Measurements from ENCODE around the gene ZEB1. TPM values are rescaled to one million over a fixed set of nuclear protein-coding genes. Genes with fewer than 3 reads are reported as not detected.
"Not testable (repeated sequence)": the region's sequence is repeated elsewhere in the genome, so short reads cannot be mapped to it uniquely, and the experiment has no call there.

ZEB1 gene
- total and polyA plus RNA-seq, 4 donors = 36.8 to 214 (median 153) TPM

DNA sequence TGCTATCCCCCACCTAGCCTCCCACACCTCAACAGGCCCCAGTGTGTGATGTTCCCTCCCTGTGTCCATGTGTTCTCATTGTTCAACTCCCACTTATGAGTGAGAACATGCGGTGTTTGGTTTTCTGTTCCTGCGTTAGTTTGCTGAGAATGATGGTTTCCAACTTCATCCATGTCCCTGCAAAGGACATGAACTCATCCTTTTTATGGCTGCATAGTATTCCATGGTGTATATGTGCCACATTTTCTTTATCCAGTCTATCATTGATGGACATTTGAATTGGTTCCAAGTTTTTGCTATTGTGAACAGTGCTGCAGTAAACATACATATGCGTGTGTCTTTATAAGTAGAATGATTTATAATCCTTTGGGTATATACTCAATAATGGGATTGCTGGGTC is 86.8 kb downstream of the ZEB1 start:
- 86 to 98% methylated on average over 3 of the region's 3 CpGs for WGBS, 2 donors

DNA sequence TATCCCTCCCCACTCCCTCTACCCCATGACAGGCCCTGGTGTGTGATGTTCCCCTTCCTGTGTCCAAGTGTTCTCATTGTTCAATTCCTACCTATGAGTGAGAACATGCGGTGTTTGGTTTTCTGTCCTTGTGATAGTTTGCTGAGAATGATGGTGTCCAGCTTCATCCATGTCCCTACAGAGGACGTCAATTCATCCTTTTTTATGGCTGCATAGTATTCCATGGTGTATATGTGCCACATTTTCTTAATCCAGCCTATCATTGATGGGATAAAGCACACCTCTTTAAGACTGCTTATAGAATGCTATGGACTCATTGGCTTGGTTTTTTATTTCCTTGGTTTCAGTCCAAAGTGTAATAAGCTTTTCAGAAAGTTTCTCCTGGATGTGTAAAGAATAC is 93.4 kb downstream of the ZEB1 start:
- H3K27me3 ChIP-seq (ENCODE audit: control insufficient read depth in 1 of 2, insufficient read depth in 2 of 2, low read length in 1 of 2); H3K27ac ChIP-seq (ENCODE audit: low read depth in 1 of 2, low read length in 2 of 2); intact Hi-C loops (cut with DNase I); ATAC-seq (ENCODE audit: low FRiP score); H3K36me3 ChIP-seq (ENCODE audit: control insufficient read depth in 1 of 2, insufficient read depth in 2 of 2, low read length in 1 of 2); DNase-seq; H3K9me3 ChIP-seq (ENCODE audit: control insufficient read depth, low read length); H3K4me3 ChIP-seq (ENCODE audit: low read length in 2 of 2); H3K4me1 ChIP-seq (ENCODE audit: control insufficient read depth in 1 of 2, insufficient read depth in 2 of 2, low read length in 2 of 2): not testable (repeated sequence)
- WGBS, 2 donors = 94 to 96% methylated on average over 2 of the region's 2 CpGs

More for the DNA sequence above, 86.8 kb downstream of the ZEB1 start:
- H3K4me3 ChIP-seq (ENCODE audit: low read length in 2 of 2); H3K27me3 ChIP-seq (ENCODE audit: control insufficient read depth in 1 of 2, insufficient read depth in 2 of 2, low read length in 1 of 2); ATAC-seq (ENCODE audit: low FRiP score); intact Hi-C loops (cut with DNase I); H3K36me3 ChIP-seq (ENCODE audit: control insufficient read depth in 1 of 2, insufficient read depth in 2 of 2, low read length in 1 of 2); DNase-seq; H3K4me1 ChIP-seq (ENCODE audit: control insufficient read depth in 1 of 2, insufficient read depth in 2 of 2, low read length in 2 of 2); H3K27ac ChIP-seq (ENCODE audit: low read depth in 1 of 2, low read length in 2 of 2); H3K9me3 ChIP-seq (ENCODE audit: control insufficient read depth, low read length): not testable (repeated sequence)

DNA sequence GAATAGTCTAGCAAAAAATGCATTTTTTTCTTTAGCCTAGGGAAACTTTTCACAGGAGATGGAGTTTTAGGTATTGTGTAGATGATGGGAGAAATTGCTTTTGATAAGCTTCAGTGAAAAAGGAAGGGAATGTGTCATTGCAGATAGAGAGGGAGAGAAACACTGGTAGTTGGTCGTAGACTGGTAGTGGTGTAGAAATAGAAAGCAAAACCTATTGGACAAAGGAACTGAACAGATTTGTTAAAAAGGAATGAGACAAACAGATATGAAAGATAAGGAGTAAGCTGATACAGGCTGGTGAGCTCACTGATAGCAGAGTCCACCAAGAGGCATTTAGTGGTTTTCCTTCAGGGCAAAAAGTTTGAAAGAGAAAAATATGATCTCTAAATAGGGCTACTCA is 94.3 kb downstream of the ZEB1 start:
- intact Hi-C loops (cut with DNase I) = no loop called here

DNA sequence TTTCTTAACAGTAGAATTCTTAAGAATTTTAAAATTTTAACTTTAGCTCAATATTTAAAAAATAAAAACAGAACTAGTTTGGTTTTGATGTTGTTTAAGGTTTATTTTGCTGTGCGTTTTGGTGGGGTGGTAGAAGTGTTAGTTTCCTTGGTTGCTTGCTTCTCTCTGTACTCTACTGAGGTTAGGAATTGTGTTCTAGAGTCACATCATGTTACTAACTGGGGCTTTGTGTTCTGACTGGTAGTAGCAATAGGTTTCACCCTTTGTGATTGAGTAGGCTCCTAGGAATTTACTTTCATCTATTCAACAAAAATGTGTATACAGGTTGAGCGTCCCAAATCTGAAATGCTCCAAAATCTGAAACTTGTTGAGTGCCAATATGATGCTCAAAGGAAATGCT is 99.5 kb downstream of the ZEB1 start:
- H3K4me3 ChIP-seq (ENCODE audit: low read length in 2 of 2) = no peak overlapping the region
- no peak overlapping the region for H3K27ac ChIP-seq (ENCODE audit: low read depth in 1 of 2, low read length in 2 of 2)
- H3K27me3 ChIP-seq (ENCODE audit: control insufficient read depth in 1 of 2, insufficient read depth in 2 of 2, low read length in 1 of 2) = no peaks in the 10 kb centered on the region
- H3K9me3 ChIP-seq (ENCODE audit: control insufficient read depth, low read length) = no peaks in the 10 kb centered on the region
- H3K36me3 ChIP-seq (ENCODE audit: control insufficient read depth in 1 of 2, insufficient read depth in 2 of 2, low read length in 1 of 2) = no peaks in the 10 kb centered on the region
- 87 to 89% methylated on average over 2 of the region's 2 CpGs for WGBS, 2 donors
- DNase-seq = no peak
- peaks cover 4 to 6% of the 10 kb centered on the region in 2 donors for H3K4me1 ChIP-seq (ENCODE audit: control insufficient read depth in 1 of 2, insufficient read depth in 2 of 2, low read length in 2 of 2)
- no peak for ATAC-seq (ENCODE audit: low FRiP score)
- intact Hi-C loops (cut with DNase I) = no loop called here

More for the DNA sequence above, 94.3 kb downstream of the ZEB1 start:
- Histone ChIP-seq H3K36me3 (ENCODE audit: control insufficient read depth in 1 of 2, insufficient read depth in 2 of 2, low read length in 1 of 2) (no peaks in the 10 kb centered on the region), H3K27me3 (ENCODE audit: control insufficient read depth in 1 of 2, insufficient read depth in 2 of 2, low read length in 1 of 2) (no peaks in the 10 kb centered on the region), H3K9me3 (ENCODE audit: control insufficient read depth, low read length) (no peaks in the 10 kb centered on the region), H3K4me3 (ENCODE audit: low read length in 2 of 2) (no peak overlapping the region), H3K4me1 (ENCODE audit: control insufficient read depth in 1 of 2, insufficient read depth in 2 of 2, low read length in 2 of 2) (peaks cover 2% of the 10 kb centered on the region in 2 donors), H3K27ac (ENCODE audit: low read depth in 1 of 2, low read length in 2 of 2) (no peak overlapping the region)
- no peak for ATAC-seq (ENCODE audit: low FRiP score)
- DNase-seq = no peak
- WGBS, 2 donors = 28 to 34% methylated on average over 1 of the region's 1 CpG

DNA sequence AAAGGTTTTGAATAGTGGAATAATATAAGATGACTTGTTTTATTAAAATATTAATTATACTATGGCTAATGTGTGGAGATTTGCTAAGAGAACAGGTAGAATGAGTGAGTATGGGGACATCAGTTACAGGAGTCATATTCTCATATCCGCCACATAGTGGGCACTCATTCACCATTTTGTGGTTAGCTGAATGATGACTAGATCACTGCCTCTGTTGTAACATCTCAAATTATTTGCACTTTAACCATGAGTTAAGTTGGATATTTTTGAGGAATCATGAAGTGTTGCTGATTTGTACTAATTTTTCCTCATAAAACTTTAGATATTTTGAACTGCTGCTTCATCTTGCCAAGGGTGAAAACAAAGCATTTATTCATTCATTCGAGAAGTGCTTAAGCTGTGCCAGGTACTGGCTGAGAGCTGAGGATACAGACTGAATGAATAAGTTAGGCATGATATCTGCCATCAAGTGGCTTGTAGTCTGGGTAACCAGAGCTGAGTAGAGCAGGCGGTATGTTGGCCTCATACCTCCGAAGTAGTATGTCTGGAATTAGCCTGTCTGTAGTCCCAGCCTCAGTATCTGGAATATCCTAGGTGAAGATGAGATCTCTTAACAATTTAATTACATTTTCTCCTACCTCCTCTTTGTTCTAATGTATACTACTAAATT is 100.5 kb downstream of the ZEB1 start:
- intact Hi-C loops (cut with DNase I) = no loop called here
- no peak for DNase-seq
- Histone ChIP-seq H3K36me3 (ENCODE audit: control insufficient read depth in 1 of 2, insufficient read depth in 2 of 2, low read length in 1 of 2) (no peaks in the 10 kb centered on the region), H3K27me3 (ENCODE audit: control insufficient read depth in 1 of 2, insufficient read depth in 2 of 2, low read length in 1 of 2) (no peaks in the 10 kb centered on the region), H3K4me1 (ENCODE audit: control insufficient read depth in 1 of 2, insufficient read depth in 2 of 2, low read length in 2 of 2) (peaks cover 2 to 6% of the 10 kb centered on the region in 2 donors), H3K9me3 (ENCODE audit: control insufficient read depth, low read length) (no peaks in the 10 kb centered on the region), H3K4me3 (ENCODE audit: low read length in 2 of 2) (no peak overlapping the region), H3K27ac (ENCODE audit: low read depth in 1 of 2, low read length in 2 of 2) (no peak overlapping the region)
- no peak for ATAC-seq (ENCODE audit: low FRiP score)
- WGBS, 2 donors = 41 to 50% methylated on average over 4 of the region's 4 CpGs

DNA sequence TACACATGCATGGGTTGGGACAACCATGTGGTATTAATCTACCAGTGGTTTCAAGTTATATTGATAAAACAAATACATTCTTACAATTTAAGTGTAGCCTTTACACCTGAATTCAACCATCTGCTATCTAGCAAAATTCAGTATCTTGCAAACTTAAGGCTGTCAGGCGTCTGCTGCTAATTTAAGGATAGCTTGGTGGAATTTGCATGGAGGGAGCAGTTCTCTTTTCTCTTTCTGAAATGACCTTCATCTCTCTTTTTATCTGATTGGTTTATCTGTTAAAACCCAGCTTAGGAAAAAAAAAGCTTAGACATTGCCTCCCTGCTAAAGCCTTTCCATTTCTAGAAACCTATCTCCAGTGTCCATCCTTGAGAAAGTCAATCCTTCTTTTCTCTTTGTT is 102.3 kb downstream of the ZEB1 start:
- H3K36me3 ChIP-seq (ENCODE audit: control insufficient read depth in 1 of 2, insufficient read depth in 2 of 2, low read length in 1 of 2) = no peaks in the 10 kb centered on the region
- ATAC-seq (ENCODE audit: low FRiP score) = no peak
- H3K27me3 ChIP-seq (ENCODE audit: control insufficient read depth in 1 of 2, insufficient read depth in 2 of 2, low read length in 1 of 2) = no peaks in the 10 kb centered on the region
- DNase-seq = no peak
- H3K4me3 ChIP-seq (ENCODE audit: low read length in 2 of 2) = no peak overlapping the region
- intact Hi-C loops (cut with DNase I) = no loop called here
- WGBS, 2 donors = 85 to 92% methylated on average over 1 of the region's 1 CpG
- no peaks in the 10 kb centered on the region for H3K9me3 ChIP-seq (ENCODE audit: control insufficient read depth, low read length)
- no peak overlapping the region for H3K27ac ChIP-seq (ENCODE audit: low read depth in 1 of 2, low read length in 2 of 2)
- peaks cover 2 to 6% of the 10 kb centered on the region in 2 donors for H3K4me1 ChIP-seq (ENCODE audit: control insufficient read depth in 1 of 2, insufficient read depth in 2 of 2, low read length in 2 of 2)

DNA sequence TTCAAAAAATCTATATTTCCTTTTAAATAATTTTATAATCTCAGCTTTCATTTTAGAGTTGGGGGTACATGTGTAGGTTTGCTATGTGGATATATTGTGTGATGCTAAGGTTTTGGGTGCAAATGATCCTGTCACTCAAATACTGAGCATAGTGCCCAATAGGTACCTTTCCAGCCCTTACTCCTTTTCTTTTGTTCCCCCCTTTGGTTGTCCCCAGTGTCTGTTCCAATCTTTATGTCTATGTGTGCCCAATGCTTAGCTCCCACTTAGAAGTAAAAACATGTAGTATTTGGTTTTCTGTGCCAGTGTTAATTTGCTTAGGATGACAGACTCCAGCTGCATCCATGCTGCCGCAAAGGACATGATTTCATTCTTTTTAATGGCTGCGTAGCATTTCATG is 103.6 kb downstream of the ZEB1 start:
- Histone ChIP-seq H3K36me3 (ENCODE audit: control insufficient read depth in 1 of 2, insufficient read depth in 2 of 2, low read length in 1 of 2) (no peaks in the 10 kb centered on the region), H3K9me3 (ENCODE audit: control insufficient read depth, low read length) (no peaks in the 10 kb centered on the region), H3K27ac (ENCODE audit: low read depth in 1 of 2, low read length in 2 of 2) (no peak overlapping the region), H3K4me1 (ENCODE audit: control insufficient read depth in 1 of 2, insufficient read depth in 2 of 2, low read length in 2 of 2) (peaks cover 2 to 5% of the 10 kb centered on the region in 2 donors), H3K4me3 (ENCODE audit: low read length in 2 of 2) (no peak overlapping the region), H3K27me3 (ENCODE audit: control insufficient read depth in 1 of 2, insufficient read depth in 2 of 2, low read length in 1 of 2) (no peaks in the 10 kb centered on the region)
- WGBS, 2 donors = 98 to 99% methylated on average over 2 of the region's 2 CpGs
- DNase-seq = no peak
- intact Hi-C loops (cut with DNase I) = no loop called here
- no peak for ATAC-seq (ENCODE audit: low FRiP score)

DNA sequence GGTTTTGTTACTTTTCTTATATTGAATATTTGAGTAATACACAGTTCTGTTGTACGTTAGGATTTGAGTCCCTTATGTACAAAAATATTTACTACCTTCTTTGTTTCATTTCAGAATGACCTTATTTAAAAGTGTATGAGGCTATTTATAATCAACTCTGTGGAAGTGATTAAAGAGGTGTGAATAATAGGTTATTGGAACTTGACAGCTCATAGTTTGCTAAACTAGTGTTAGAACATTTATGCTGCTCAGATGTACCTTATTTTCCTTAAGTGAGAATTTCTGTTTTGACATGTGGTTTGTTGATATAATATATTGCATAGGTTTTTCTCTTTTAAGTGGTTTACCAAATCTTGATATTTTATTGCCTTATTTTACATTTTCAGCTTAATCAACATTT is 105.5 kb downstream of the ZEB1 start:
- Histone ChIP-seq H3K4me1 (ENCODE audit: control insufficient read depth in 1 of 2, insufficient read depth in 2 of 2, low read length in 2 of 2) (peaks cover 2% of the 10 kb centered on the region in 2 donors), H3K27me3 (ENCODE audit: control insufficient read depth in 1 of 2, insufficient read depth in 2 of 2, low read length in 1 of 2) (no peaks in the 10 kb centered on the region), H3K36me3 (ENCODE audit: control insufficient read depth in 1 of 2, insufficient read depth in 2 of 2, low read length in 1 of 2) (no peaks in the 10 kb centered on the region), H3K9me3 (ENCODE audit: control insufficient read depth, low read length) (no peaks in the 10 kb centered on the region), H3K27ac (ENCODE audit: low read depth in 1 of 2, low read length in 2 of 2) (no peak overlapping the region), H3K4me3 (ENCODE audit: low read length in 2 of 2) (no peak overlapping the region)
- no peak for DNase-seq
- WGBS, 2 donors = 78% methylated on average over 1 of the region's 1 CpG
- no peak for ATAC-seq (ENCODE audit: low FRiP score)
- intact Hi-C loops (cut with DNase I) = no loop called here

DNA sequence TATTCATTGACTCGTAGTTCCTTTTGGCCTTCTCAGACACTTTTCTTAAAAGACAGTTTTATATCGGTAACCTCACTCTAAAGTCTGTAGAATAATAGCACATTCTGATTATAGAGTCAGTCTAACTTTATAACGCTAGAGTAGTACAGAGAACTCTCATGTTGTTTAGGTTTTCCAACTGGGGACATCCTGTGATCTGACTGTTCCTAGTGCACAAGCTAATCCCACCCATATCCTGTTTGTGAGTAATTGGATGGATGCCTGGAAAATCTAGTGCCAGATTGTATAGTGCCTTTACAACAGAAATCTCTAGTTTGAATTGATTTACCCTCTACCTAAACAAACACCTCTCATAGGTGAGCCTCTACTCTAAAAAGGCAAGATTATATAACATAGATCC is 107.4 kb downstream of the ZEB1 start:
- Histone ChIP-seq H3K27me3 (ENCODE audit: control insufficient read depth in 1 of 2, insufficient read depth in 2 of 2, low read length in 1 of 2) (no peaks in the 10 kb centered on the region), H3K4me3 (ENCODE audit: low read length in 2 of 2) (no peak overlapping the region), H3K4me1 (ENCODE audit: control insufficient read depth in 1 of 2, insufficient read depth in 2 of 2, low read length in 2 of 2) (no peaks in the 10 kb centered on the region), H3K36me3 (ENCODE audit: control insufficient read depth in 1 of 2, insufficient read depth in 2 of 2, low read length in 1 of 2) (no peaks in the 10 kb centered on the region), H3K9me3 (ENCODE audit: control insufficient read depth, low read length) (no peaks in the 10 kb centered on the region), H3K27ac (ENCODE audit: low read depth in 1 of 2, low read length in 2 of 2) (no peak overlapping the region)
- 68 to 72% methylated on average over 3 of the region's 3 CpGs for WGBS, 2 donors
- ATAC-seq (ENCODE audit: low FRiP score) (peak; percentile 56), DNase-seq (no peak)
- intact Hi-C loops (cut with DNase I) = no loop called here
